DMS53 (cell line): ENCODE data around the gene VEZF1.

Experiments used
- DNase-seq: peaks from one replicate; lab custom pipeline; 2025; lab: John Stamatoyannopoulos, UW

VEZF1 gene

DNA sequence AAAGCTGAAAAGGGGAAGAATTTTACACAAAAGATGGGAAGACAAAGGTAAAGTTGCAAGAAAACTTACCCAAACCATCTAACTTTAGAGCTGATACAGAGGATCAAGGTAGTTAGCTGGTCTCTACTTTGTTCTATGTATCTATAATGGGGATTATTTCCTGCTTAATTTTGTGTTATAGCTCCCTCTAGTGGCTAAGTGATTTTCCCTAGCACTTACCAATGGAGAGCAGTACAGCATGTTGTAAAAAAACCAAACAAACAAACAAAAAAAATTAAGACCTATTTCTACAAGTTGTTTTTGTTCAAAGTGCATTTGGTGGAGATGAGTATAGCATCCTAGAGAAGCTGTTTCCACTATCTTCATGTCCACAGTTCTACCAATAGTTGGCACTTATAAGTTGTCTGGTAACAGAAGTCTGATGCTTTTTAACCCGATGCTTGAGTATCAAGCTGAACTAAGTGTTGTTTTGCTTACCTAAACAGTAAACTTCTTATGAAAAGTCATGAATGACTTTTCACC is 11.5 kb upstream of the VEZF1 start:
- peak; percentile 80 for DNase-seq

DNA sequence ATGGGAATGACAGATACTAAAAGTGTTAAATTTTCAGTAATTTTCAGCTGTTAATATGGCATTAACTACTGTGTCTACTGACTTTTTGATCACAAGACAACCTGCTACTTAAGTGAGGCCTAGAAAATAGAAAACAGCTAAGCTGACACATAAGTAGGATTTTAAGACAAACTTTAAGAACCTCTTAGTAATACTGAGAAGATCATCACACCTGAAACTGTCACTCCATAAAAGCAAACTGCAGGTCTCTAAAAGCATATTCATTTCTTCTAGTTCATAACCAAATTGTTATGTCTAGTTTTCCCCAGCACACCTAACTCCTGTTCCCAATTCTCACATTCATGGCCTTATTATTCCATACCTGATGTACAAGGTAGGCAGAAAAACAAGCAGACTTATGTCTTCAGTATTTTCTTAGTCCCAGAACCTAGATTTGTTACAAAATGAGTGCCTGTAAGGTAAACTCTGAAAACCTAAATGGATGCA is 11.0 kb upstream of the VEZF1 start:
- DNase-seq = no peak

DNA sequence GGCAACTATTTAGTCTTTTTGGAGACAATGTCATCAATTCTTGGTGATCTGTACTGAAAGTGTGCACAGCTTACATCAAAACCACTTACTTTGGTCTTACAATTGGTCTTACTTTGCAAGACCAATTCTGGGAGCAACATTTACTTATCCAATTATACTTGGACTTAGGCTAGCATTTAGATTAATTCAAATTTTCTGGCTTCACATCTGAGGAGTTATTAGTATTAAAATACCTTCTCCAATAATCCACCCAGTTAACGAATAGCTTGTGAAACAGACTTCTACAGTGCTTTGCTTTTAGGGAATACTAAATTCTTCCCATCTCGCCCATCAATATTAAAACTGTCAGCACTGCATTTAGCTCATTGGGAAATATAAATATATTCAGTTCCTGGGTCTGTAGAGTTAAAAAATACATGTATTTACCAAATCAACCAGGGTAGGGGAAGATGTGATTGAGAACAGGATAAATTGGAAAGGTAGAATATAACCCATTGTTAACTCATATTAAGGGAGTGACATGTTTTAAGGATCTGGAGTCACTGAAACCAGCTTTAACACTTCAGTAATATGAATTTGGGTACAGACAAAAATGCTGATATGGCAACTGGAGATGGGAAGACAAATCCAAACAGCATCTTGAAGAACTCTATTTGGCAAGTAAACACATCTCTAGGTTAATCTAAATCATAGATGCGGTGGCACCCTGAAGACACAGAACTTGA is 9.2 kb upstream of the VEZF1 start:
- no peak for DNase-seq

- peak; percentile 88 for DNase-seq
Measured at GRCh38 chr17:57995076-57995956, 7.3 kb upstream of the VEZF1 start.

GRCh38 chr17:57994436-57994835 is 6.4 kb upstream of the VEZF1 start:
- DNase-seq = peak; percentile 29

DNA sequence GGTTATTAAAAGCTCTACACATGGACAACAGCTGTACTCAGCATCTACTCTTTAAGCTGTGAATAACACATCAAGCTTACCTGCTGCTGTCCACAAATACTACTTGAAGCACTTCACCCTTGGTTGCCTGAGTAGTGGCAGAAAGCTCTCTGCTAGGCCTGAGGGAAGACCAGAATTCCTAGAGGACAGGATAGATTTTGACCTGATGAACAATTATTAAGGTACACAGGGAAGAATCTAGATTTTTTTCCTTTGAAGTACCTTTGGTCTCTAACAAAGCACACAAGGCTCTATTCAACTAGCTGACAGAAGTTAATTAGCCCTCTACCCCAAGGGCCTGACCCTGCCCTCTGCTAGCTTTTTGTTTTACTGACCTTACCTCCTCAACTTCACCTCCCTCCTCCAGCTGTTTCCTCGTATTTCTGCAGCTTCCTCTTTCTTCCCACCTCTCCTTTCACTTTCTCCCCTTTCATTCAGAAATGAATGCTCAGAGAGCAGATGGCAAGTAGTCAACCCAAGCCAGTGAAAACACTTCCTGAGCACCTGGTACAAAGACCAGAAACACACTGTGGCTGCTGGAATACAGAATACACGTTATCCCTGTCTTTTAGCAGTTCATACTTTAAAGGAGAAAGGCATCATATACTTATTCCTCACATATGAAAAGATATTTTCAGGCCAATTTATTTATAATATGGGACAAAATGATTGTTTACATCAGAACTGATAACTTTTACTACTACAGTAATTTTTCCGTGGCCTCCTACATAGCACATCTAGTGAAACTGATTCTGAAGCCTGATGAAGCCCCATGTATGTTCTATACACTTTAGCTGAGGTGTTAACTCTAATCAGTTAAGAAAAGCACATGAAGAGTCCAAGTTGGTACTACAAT is 5.7 kb upstream of the VEZF1 start:
- DNase-seq = peak; percentile 61

DNA sequence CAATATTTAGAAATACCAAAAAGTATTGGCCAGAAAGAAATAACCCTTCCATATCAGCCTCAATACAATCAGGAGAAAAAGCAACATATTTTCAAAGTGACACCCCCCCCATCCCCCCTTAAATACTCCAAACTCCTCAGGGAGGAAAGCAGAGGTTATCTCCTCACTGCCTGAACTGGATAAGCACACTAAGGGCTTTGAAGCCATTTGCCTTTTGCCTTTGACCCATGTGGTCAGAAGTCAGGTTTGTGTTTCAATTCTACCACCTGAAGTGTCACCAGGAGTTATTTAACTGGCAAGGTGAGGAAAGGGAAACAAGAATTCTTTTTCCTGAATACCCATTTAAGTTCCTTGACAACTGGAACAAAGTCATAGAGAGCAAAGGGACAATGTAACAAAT is 3.5 kb upstream of the VEZF1 start:
- no peak for DNase-seq

- no peak for DNase-seq
Measured at GRCh38 chr17:57990037-57990436, 2.0 kb upstream of the VEZF1 start.

DNA sequence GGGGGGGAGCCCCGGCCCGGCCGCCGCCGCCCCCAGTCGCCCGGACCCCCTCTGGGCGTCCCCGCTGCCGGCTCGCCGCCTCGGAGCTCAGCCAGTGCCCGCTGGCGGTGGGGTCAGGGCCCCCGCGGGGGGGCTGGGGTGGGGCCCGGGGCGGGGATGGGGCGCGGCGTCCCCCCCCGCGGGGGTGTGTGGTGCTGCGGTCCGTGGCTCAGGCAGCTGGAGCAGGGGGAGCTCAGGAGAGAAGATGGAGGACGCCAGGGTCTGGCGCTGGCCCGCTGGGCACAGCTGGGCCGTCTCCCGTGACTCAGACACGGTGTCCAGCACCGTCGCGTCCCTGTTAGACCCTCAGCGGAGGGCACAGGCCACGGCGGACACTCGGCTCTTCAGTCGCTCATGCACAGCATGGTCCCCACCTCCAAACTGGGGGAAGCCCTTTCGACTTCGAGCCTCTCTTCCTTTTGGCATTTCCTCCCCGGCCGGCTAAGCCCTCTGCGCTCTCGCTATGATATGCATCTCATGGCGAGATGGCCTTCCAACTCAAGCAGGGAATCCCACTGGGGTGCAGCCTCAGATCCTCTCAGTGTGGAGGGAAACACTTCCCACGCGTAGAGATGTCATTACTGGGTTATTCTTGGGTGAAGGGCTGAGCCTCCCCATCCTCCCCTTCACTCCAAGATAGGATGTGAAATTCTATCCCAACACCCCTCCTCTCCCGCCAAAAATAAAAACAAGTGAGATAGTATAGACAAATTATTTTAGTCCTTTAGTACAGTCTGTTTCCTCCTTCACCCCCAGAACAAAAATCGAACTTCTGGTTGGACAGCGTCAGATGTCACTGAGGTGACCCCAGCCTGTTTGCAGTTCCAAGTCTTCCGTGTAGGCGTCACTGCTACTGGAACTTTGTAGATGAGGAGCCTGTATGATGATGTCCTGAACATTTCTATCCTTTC is 522 bp upstream of the VEZF1 start:
- peak; percentile 82 for DNase-seq

DNA sequence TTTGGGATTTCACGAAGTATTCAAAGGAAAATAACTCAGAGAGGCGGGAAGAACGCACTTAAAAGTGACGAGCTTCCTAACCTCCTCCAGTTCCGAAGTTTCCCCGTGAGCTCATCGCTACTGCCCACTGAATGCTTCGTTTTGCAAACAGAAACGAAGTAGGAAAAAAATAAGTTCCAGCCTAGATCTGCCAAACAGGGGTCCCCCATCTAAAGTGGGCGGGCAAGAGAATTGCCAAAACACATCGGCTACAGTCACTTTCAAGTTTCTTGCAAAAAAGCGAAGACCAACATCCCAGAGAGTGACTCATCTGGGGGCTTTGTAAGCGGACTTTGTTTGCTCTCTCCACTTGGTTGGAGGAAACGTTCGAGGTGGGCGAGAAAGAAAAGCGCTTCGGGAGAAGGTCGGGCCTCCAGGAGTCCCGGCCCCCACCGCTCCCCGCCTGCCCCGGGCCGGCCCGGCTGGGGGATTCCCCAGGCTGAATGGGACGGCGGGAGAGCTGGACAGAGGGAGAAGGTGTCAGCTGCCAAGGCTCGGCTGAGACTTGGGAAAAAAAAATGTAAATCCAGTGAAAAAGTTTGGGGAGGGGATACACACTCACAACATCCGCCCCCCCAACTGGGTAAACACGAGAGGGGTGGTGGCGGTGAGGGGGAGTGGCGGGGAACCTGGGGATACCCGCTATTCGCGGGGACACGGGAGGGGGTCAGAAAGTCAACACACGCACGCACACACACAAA is 1.0 kb downstream of the VEZF1 start:
- peak; percentile 65 for DNase-seq

- DNase-seq = no peak
Measured at GRCh38 chr17:57985675-57985974, 2.4 kb downstream of the VEZF1 start.

DNA sequence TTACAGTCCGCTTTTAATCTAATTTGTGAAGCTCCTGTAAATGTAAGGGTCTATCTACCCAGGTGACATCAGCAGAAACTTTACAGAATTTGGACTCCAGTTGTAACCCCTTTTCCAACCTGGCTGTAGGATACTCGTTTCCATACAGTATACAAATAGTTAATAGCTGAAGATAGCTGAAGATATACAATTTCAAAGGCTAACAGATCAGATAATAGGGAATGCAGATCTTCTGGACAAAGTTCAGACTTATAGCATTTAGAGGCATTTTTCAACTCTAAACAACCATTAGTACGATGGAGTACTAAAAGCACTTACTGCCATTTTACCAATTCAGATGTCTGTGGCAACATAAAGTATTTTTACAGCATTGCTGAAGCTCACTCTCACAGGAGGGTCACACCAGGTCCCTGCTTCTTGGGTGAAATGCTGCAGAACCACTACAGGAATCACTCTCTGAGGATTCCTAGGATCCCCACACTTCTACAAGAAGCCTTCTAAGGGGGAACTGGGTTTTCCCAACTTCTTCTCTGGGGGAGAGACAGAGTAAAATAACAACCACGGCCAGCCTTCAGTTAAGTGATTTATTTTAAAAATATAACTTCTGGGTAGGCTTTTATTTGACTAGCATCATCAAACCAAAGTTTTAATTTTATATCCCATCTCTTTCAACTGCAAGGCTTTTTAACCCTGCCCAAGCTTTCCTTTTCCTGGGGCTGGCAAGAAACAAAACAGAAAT is 2.9 kb downstream of the VEZF1 start:
- DNase-seq = no peak

DNA sequence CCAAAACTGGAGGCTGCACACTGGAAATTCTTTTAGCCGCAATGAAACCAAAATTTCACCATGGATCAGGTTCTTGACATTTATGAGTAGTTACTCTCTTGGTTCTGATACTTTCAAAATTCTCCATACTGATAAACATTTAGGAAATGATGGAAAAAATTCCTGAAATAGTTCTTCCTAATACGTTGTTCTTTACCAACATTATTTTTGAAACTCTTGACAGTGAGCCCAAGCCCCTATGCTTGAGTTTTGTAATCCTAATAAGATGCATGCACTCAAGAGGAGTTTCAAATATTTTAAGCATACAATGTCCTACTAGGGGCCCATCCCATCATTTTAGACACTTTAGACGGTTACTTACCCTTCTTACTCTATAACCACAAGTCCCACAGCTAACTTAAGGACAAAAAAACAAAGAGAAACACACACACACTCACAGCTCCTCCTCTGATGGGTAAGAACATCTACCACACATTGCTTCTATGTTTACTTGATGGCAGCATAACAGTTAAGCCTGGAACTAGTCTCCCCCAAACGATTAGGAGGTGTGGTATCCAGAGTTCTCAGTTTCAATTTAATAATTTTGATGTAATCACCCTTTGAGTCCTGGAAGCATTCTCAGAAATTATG is 3.7 kb downstream of the VEZF1 start:
- no peak for DNase-seq

GRCh38 chr17:57983446-57983845 is 4.6 kb downstream of the VEZF1 start:
- DNase-seq = no peak

- no peak for DNase-seq
Measured at GRCh38 chr17:57982452-57983170, 5.4 kb downstream of the VEZF1 start.

DNA sequence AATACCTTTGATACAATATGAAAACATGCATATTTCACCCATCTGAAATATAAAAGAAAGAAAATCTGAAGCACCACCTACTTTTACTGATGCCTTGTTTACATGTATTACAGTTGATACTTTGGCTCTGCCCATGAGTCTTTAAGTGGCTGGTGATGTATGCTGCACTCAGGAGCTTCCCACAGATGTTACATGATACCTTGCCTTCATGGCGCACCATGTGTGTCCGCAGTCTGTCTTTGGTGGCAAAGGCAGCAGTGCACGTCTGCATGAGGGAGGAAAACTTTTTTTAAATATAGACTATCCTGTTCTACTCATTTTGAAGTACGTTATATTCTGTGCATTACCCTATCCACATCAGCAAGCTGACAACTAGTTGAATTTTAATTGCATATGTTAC is 7.5 kb downstream of the VEZF1 start:
- DNase-seq = no peak

- no peak for DNase-seq
Measured at GRCh38 chr17:57979076-57979475, 9.0 kb downstream of the VEZF1 start.

DNA sequence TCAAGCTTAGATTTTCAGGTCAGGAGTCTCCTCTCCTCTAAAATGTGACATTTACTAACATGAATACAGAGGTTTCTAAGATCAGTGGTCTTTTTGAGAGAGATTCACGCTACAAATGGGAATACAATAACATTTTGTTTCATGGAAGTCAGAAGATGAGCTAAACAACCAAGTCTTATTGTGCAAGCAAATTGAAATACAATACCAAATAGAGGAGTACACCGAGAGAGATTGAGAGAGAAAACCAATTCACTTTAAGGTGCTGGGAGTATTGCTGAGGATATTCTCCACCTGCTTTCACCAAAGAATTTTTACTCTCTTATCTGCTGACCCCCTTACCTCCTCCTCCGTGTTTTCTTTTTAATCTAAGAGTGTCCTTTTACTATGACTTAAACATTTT is 11.5 kb downstream of the VEZF1 start:
- no peak for DNase-seq
